GM12891 (cell line): ENCODE measurements around the gene FBXL13.

Experiments used
- PAX5 ChIP-seq: IDR thresholded peaks from 2 replicates; pipeline ENCODE4 v1.6.1; 2011; ENCODE audit warnings: low read length, moderate library complexity, mild to moderate bottlenecking; ENCODE audit not compliant: insufficient read depth, severe bottlenecking
- POLR2A ChIP-seq: IDR thresholded peaks from 2 replicates; pipeline ENCODE4 v1.6.1; 2011; ENCODE audit warnings: low read depth, low read length, control low read depth
- POLR2AphosphoS5 ChIP-seq: IDR thresholded peaks from 2 replicates; pipeline ENCODE4 v1.6.1; 2011; ENCODE audit warnings: low read depth, low read length, control low read depth
- POU2F2 ChIP-seq: IDR thresholded peaks from 2 replicates; pipeline ENCODE4 v1.6.1; 2011; ENCODE audit warnings: low read depth, mild to moderate bottlenecking, control low read depth, low read length, moderate library complexity
- SPI1 ChIP-seq: IDR thresholded peaks from 2 replicates; pipeline ENCODE4 v1.6.1; 2011; ENCODE audit warnings: low read depth, low read length, control low read depth
- TAF1 ChIP-seq: IDR thresholded peaks from 2 replicates; pipeline ENCODE4 v1.6.1; 2011; ENCODE audit warnings: low read depth, low read length, control low read depth

DNA sequence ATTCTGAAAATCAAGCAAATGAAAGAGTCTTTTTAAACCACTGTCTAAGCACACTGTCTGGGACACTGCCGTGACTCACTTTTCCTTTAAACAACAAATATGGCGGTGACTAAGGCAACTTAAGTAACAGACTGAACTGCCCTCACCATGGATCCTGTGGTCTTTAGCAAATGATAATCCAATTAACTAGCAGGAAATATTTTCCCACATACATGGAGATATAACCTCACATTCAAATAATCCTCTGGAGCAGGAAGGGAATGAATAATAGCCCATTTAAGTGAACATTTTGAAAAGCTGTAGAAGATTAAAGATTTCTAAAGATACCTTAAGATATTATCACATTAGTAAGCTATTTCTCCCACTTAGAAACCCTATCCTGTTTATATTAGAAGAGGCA, 202.1 kb downstream of the FBXL13 start:
- TF ChIP-seq TAF1 (no peak), POLR2A (no peak), POLR2AphosphoS5 (no peak), POU2F2 (no peak), SPI1 (no peak), PAX5 (no peak)
